ENCODE measurements around the gene TACR2. TPM values are rescaled to one million over a fixed set of nuclear protein-coding genes. Genes with fewer than 3 reads are reported as not detected.

The TACR2 gene
- total RNA-seq, 4 donors from 2014 or later: 0.25 to 1.2 (median 0.63) TPM

DNA sequence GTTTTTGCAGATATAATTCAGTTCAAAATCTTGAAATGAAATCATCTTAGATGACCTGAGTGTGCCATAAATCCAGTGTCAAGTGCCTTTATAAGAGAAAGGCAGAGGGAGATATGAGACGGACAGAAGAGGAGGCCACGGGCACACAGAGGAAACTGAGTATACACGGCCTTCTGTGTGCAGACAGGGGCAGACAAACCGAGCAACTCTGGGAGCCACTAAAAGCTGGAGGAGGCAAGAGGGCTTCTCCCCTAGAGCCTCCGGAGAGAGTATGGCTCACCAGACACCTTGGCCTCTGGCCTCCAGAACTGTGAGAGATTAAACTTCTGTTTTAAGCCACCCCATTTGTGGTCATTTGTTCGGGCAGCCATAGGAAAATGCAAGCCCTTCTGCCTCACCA, 47.2 kb upstream of the TACR2 start:
- Histone ChIP-seq H3K27me3 (no peaks in the 10 kb centered on the region), H3K4me1 (peaks cover 40% of the 10 kb centered on the region), H3K9me3 (no peaks in the 10 kb centered on the region), H3K27ac (no peak overlapping the region), H3K36me3 (no peaks in the 10 kb centered on the region), H3K4me3 (no peak overlapping the region)
- 80% methylated on average over 6 of the region's 6 CpGs for WGBS
- no peak for TF ChIP-seq POLR2A (IDR thresholded peaks at IDR 0.05)
- TF ChIP-seq, protein P1, sequence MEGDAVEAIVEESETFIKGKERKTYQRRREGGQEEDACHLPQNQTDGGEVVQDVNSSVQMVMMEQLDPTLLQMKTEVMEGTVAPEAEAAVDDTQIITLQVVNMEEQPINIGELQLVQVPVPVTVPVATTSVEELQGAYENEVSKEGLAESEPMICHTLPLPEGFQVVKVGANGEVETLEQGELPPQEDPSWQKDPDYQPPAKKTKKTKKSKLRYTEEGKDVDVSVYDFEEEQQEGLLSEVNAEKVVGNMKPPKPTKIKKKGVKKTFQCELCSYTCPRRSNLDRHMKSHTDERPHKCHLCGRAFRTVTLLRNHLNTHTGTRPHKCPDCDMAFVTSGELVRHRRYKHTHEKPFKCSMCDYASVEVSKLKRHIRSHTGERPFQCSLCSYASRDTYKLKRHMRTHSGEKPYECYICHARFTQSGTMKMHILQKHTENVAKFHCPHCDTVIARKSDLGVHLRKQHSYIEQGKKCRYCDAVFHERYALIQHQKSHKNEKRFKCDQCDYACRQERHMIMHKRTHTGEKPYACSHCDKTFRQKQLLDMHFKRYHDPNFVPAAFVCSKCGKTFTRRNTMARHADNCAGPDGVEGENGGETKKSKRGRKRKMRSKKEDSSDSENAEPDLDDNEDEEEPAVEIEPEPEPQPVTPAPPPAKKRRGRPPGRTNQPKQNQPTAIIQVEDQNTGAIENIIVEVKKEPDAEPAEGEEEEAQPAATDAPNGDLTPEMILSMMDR (IDR thresholded peaks at IDR 0.05): no peak
- TF ChIP-seq EP300 (IDR thresholded peaks at IDR 0.05): no peak
- TF ChIP-seq POLR2AphosphoS5 (IDR thresholded peaks at IDR 0.05): no peak
- no peak for DNase-seq (ENCODE audit: low spot score in 2 of 2)

DNA sequence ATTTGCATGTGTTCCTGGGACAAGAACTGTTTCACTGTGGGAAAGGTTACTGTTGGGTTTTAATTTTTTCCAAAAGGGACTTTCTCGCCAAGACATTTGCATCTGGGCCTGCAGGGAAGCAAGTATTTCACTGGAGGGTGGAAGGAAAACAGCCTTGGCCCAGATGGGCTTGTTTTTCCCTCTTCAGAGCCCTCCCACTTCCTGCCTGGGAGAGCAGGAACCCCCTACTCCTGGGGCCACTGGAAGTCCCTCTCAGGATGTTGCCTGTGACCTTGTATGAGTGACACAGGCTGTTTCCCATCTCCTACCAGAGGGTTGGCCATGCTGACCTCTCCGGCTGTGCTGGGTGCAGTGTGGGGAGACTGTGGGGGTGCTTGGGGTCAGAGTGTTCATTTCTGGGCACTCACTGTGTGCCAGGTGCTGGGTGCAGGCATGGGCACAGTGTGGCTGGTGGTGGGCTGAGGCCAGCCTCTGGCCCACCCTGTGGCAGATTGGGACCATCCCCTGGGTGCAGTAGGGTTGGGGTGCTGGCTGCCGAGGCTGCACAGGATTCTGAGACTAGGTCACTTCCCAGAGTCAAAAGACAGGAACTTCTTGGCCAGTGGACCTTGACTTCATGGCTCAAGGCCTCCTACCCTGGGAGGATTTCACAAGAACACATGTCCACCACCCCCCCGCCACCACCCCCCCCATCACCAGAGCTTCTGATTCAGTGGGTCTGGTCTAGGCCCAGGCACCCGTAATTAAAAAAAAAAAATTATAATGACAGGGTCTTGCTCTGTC, 44.7 kb upstream of the TACR2 start:
- WGBS: 68% methylated on average over 2 of the region's 5 CpGs
- H3K4me1 ChIP-seq: peaks cover 51% of the 10 kb centered on the region
- H3K4me3 ChIP-seq: no peak overlapping the region
- no peaks in the 10 kb centered on the region for H3K36me3 ChIP-seq
- H3K9me3 ChIP-seq: no peaks in the 10 kb centered on the region
- DNase-seq (ENCODE audit: low spot score in 2 of 2): no peak
- TF ChIP-seq EP300 (IDR thresholded peaks at IDR 0.05): no peak
- no peak for TF ChIP-seq POLR2AphosphoS5 (IDR thresholded peaks at IDR 0.05)
- no peak for TF ChIP-seq POLR2A (IDR thresholded peaks at IDR 0.05)
- TF ChIP-seq, protein P1 (IDR thresholded peaks at IDR 0.05): no peak
- no peaks in the 10 kb centered on the region for H3K27me3 ChIP-seq
- no peak overlapping the region for H3K27ac ChIP-seq

DNA sequence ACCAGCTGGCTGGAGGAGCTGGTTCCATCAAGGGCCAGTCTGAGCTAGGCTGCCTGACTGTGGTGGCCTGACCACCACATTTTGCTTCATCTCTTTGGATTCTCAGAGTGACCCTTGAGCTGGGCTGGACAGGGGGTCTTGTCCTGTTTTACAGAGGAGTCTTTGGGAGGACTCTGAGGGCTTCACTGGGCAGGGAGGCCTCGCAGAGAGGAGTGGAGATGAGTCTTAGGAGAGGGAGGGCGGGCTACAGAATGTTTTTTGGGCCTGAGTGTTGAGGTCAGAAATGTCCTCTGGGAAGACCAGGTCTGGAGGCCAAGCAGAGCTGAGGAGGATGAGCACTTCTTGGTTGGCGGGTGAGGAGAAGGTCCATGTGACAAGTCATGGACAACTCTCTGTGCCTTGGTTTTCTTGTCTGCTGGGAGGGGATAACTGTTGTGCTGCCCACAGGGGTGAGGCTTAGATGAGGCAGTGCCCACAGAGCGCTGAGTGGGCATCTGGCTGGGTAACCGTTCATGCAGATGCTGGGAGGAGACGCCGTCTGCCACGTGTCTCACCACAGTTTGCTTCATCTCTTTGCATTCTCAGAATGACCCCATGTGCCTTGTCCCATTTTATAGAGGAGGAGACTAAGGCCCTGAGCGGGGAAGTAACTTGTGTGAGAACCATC, 44.0 kb upstream of the TACR2 start:
- 80% methylated on average over 8 of the region's 9 CpGs for WGBS
- H3K4me3 ChIP-seq: no peak overlapping the region
- no peaks in the 10 kb centered on the region for H3K9me3 ChIP-seq
- H3K27me3 ChIP-seq: no peaks in the 10 kb centered on the region
- peak overlapping the region; percentile 23 for H3K27ac ChIP-seq
- H3K4me1 ChIP-seq: peaks cover 47% of the 10 kb centered on the region
- H3K36me3 ChIP-seq: no peaks in the 10 kb centered on the region
- TF ChIP-seq, protein P1 (IDR thresholded peaks at IDR 0.05): no peak
- TF ChIP-seq POLR2AphosphoS5 (IDR thresholded peaks at IDR 0.05) (no peak), POLR2A (IDR thresholded peaks at IDR 0.05) (no peak), EP300 (IDR thresholded peaks at IDR 0.05) (no peak)
- DNase-seq (ENCODE audit: low spot score in 2 of 2): no peak

DNA sequence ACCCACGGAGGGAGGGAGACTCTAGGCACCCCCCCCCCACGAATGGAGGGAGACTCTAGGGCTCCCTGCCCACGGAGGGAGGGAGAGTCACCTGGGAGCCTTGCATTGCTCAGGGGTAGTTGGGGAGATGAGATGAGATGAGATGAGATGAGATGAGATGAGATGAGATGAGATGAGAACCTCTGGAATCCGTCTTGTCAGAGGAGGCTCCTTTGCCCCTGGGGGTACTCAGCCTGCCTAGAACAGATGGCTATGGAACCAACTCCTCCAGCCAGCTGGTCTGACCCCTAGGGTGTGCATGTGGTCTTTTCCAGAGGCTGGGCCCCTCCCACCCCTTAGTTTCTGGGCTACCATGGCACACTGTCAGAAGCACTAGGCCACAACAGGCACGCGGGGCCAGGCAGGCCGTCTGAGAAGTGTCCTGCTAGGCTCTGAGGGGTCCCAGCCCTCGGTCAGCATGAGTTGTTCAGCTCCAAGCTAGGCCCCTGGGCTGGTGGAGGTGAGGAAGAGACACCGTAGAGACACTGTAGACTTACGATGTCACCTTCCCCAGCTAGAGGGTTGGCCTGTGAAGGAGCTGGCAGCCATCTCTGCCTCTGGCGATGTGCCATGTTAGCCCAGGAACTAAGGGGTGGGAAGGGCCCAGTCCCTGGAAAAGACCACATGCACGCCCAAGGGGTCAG, 43.3 kb upstream of the TACR2 start:
- Histone ChIP-seq H3K36me3 (no peaks in the 10 kb centered on the region), H3K27me3 (no peaks in the 10 kb centered on the region), H3K9me3 (no peaks in the 10 kb centered on the region), H3K27ac (peak overlapping the region; percentile 23), H3K4me3 (no peak overlapping the region), H3K4me1 (peaks cover 44% of the 10 kb centered on the region)
- no peak for TF ChIP-seq POLR2AphosphoS5 (IDR thresholded peaks at IDR 0.05)
- TF ChIP-seq EP300 (IDR thresholded peaks at IDR 0.05): no peak
- TF ChIP-seq, protein P1 (IDR thresholded peaks at IDR 0.05): no peak
- no peak for TF ChIP-seq POLR2A (IDR thresholded peaks at IDR 0.05)
- no peak for DNase-seq (ENCODE audit: low spot score in 2 of 2)
- WGBS: 85% methylated on average over 7 of the region's 12 CpGs
